ENCODE results near the gene SETD6. TPM values are rescaled to one million over a fixed set of nuclear protein-coding genes. Genes with fewer than 3 reads are reported as not detected.

The SETD6 gene
- total RNA-seq, 1 experiment from 2014 or later: 35.2 TPM

DNA sequence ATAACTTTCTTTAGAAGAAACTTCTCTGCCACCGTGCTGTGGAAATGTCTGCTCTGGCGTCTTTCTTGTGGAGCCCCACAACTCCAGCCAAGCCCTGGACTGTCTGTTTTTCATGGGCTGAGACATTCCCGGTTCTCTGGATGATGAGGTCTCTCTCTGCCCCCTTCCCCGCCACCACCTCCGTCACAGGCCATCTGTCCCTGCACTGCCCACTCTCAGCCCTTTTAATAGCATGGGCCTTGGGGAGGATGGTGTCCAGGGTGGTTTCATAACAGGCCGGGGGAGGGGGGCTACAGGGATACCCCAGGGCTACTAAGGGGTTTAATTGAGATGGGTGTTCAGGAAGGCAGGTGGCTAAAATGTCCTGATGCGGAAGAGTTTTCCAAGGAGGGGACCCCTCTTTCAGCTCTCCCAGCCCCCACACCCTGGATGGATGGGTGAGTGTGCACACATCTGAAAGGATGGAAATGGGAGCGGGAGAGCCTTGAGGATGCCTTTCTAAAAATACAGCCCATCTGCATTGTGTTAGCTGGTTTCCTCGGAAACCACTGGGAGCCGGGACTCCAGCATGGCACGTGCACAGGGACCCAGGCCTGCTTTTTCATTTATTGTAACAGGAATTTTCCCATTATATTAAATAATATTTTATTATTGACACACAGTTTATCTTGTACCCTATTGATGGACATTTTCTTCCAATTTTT, 30.0 kb upstream of the SETD6 start:
- no peaks in the 10 kb centered on the region for H3K4me1 ChIP-seq (ENCODE audit: insufficient read depth, low read length, poor library complexity, severe bottlenecking)
- no TSS peak for BruUV-seq (replicated peaks)
- no peak overlapping the region for H3K4me3 ChIP-seq (ENCODE audit: low read depth, low read length, poor library complexity, severe bottlenecking)
- no peaks in the 10 kb centered on the region for H3K9me3 ChIP-seq (ENCODE audit: low read depth, low read length, poor library complexity, severe bottlenecking)
- TF ChIP-seq, protein P1, sequence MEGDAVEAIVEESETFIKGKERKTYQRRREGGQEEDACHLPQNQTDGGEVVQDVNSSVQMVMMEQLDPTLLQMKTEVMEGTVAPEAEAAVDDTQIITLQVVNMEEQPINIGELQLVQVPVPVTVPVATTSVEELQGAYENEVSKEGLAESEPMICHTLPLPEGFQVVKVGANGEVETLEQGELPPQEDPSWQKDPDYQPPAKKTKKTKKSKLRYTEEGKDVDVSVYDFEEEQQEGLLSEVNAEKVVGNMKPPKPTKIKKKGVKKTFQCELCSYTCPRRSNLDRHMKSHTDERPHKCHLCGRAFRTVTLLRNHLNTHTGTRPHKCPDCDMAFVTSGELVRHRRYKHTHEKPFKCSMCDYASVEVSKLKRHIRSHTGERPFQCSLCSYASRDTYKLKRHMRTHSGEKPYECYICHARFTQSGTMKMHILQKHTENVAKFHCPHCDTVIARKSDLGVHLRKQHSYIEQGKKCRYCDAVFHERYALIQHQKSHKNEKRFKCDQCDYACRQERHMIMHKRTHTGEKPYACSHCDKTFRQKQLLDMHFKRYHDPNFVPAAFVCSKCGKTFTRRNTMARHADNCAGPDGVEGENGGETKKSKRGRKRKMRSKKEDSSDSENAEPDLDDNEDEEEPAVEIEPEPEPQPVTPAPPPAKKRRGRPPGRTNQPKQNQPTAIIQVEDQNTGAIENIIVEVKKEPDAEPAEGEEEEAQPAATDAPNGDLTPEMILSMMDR (conservative IDR thresholded peaks at IDR 0.05; ENCODE audit: low read depth, low read length): no peak
- no peak for TF ChIP-seq EZH2 (IDR thresholded peaks at IDR 0.05; ENCODE audit: borderline replicate concordance, low read depth, low read length, poor library complexity, severe bottlenecking)
- H3K27me3 ChIP-seq (replicated peaks; ENCODE audit: insufficient read depth, low read depth, low read length, poor library complexity): no peaks in the 10 kb centered on the region
- no peak for DNase-seq (ENCODE audit: low spot score)
- no peaks in the 10 kb centered on the region for H3K36me3 ChIP-seq (ENCODE audit: insufficient read depth, low read length, poor library complexity, severe bottlenecking)
- no peak overlapping the region for H3K27ac ChIP-seq (ENCODE audit: low read depth, low read length, poor library complexity, severe bottlenecking)
- CTCF ChIA-PET: interaction anchor here (0.7 to 0.8 kb wide), 2 partner anchors 10 to 149 kb away, joined by 3 to 4 read pairs; no protein-coding TSS in a partner anchor
- POLR2A ChIA-PET (ENCODE audit: low non-redundant PET): no interaction called here
- intact Hi-C loops (cut with micrococcal nuclease; ENCODE audit: unreplicated experiment): loop anchor here (5.0 to 10.0 kb wide), 2 partner anchors 361 to 463 kb away; partner anchors contain the start of gene CFAP20

DNA sequence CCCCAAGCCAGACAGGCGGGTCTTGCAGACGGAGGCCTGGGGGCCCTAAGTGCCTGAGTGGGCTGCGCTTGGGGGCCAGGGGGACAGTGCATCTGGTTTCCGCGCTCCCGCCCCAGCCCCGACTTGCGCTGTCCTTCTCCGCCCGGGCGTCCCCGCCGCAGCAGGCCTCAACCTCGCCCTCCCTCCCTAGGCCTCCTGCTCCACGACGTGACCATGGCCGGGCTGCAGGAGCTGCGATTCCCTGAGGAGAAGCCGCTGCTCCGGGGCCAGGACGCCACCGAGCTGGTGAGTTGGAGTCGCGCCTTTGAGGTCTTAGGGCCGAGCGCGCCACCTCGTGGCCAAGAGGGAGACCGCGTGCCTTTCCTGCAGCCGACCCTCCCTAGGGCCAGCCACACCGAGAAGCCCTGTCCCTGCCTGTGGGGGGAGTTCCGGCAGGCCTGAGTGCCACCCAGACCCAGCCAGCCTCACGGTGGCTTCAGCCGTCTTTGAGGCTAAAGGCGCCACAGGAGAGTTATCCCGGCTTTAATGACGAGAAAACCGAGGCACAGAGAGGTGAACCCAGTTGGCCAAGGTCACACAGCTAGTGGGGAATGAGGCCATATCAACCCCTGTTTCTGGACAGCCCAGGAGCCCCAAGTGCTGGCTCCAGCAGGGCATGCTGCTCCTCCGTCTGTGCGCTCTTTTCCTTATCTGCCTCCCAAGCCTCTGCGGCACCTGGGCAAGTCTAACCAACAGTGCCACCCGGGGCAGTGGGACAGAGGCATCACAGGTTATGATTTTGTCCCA, 27.6 kb upstream of the SETD6 start:
- BruUV-seq (replicated peaks): no TSS peak
- CTCF ChIA-PET: interaction anchor here (0.6 to 2.1 kb wide), 7 partner anchors 138 to 783 kb away, joined by 3 to 29 read pairs (median 3); no protein-coding TSS in a partner anchor
- intact Hi-C loops (cut with micrococcal nuclease; ENCODE audit: unreplicated experiment): loop anchor here (1.0 to 10.0 kb wide), 3 partner anchors 151 to 465 kb away; partner anchors contain the start of gene CFAP20

DNA sequence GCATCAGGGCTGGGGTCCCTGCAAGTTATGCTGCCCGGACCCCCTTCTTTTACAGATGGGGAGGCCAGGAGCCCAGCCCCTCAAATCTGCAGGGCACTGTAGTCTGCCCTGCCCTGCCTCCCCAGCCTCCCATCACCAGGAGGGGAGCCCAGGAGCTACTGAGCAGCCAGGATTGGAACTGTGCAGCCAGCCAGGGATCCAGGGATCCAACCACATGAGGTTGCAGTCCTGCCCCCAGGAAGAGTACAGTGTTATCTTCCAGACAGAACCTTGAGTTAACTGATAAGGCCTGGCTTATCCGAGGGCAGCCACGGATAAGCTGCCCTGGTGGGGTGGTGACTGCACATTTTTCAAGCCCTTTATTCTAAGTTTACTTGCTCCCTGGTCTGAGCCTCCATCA, 26.8 kb upstream of the SETD6 start:
- no peak for TF ChIP-seq EZH2 (IDR thresholded peaks at IDR 0.05; ENCODE audit: borderline replicate concordance, low read depth, low read length, poor library complexity, severe bottlenecking)

More for the DNA sequence above, 27.6 kb upstream of the SETD6 start:
- TF ChIP-seq, protein P1 (conservative IDR thresholded peaks at IDR 0.05; ENCODE audit: low read depth, low read length): peak; percentile 96
- no peak for TF ChIP-seq EZH2 (IDR thresholded peaks at IDR 0.05; ENCODE audit: borderline replicate concordance, low read depth, low read length, poor library complexity, severe bottlenecking)
- Histone ChIP-seq H3K4me3 (ENCODE audit: low read depth, low read length, poor library complexity, severe bottlenecking) (no peak overlapping the region), H3K9me3 (ENCODE audit: low read depth, low read length, poor library complexity, severe bottlenecking) (no peaks in the 10 kb centered on the region), H3K36me3 (ENCODE audit: insufficient read depth, low read length, poor library complexity, severe bottlenecking) (no peaks in the 10 kb centered on the region), H3K27ac (ENCODE audit: low read depth, low read length, poor library complexity, severe bottlenecking) (no peak overlapping the region), H3K4me1 (ENCODE audit: insufficient read depth, low read length, poor library complexity, severe bottlenecking) (no peaks in the 10 kb centered on the region), H3K27me3 (replicated peaks; ENCODE audit: insufficient read depth, low read depth, low read length, poor library complexity) (no peaks in the 10 kb centered on the region)
- DNase-seq (ENCODE audit: low spot score): peak; percentile 90
- POLR2A ChIA-PET (ENCODE audit: low non-redundant PET): no interaction called here

More for the DNA sequence above, 26.8 kb upstream of the SETD6 start:
- Histone ChIP-seq H3K27ac (ENCODE audit: low read depth, low read length, poor library complexity, severe bottlenecking) (no peak overlapping the region), H3K9me3 (ENCODE audit: low read depth, low read length, poor library complexity, severe bottlenecking) (no peaks in the 10 kb centered on the region), H3K4me1 (ENCODE audit: insufficient read depth, low read length, poor library complexity, severe bottlenecking) (no peaks in the 10 kb centered on the region), H3K4me3 (ENCODE audit: low read depth, low read length, poor library complexity, severe bottlenecking) (no peak overlapping the region), H3K27me3 (replicated peaks; ENCODE audit: insufficient read depth, low read depth, low read length, poor library complexity) (no peaks in the 10 kb centered on the region), H3K36me3 (ENCODE audit: insufficient read depth, low read length, poor library complexity, severe bottlenecking) (no peaks in the 10 kb centered on the region)
- no peak for DNase-seq (ENCODE audit: low spot score)
- intact Hi-C loops (cut with micrococcal nuclease; ENCODE audit: unreplicated experiment): loop anchor here (5.0 to 10.0 kb wide), 2 partner anchors 364 to 466 kb away; partner anchors contain the start of gene CFAP20
- BruUV-seq (replicated peaks): no TSS peak
- ChIA-PET CTCF (interaction anchor here (0.6 to 2.1 kb wide), 3 partner anchors 81 to 188 kb away, joined by 3 to 29 read pairs (median 4); no protein-coding TSS in a partner anchor), POLR2A (ENCODE audit: low non-redundant PET) (no interaction called here)
